Mesendoderm (in vitro differentiated cells): Measurements from ENCODE around the gene RELB.

Experiments
- DNase-seq: peaks from one replicate; pipeline ENCODE4 v3.0.0; 2013
- H2AK5ac ChIP-seq: 2 replicates; pipeline ENCODE4 v1.6.1; 2013; ENCODE audit warnings: low read length, inconsistent platforms
- H2BK120ac ChIP-seq: 2 replicates; pipeline ENCODE4 v1.6.1; 2013; ENCODE audit warnings: low read depth, mild to moderate bottlenecking, low read length, moderate library complexity, mixed read lengths
- H2BK15ac ChIP-seq: replicated peaks from 2 replicates; pipeline ENCODE4 v1.6.1; 2013; ENCODE audit warnings: low read depth, mild to moderate bottlenecking, moderate library complexity
- H2BK5ac ChIP-seq: 2 replicates; pipeline ENCODE4 v1.6.1; 2013; ENCODE audit warnings: low read length, inconsistent platforms
- H3K18ac ChIP-seq: 2 replicates; pipeline ENCODE4 v1.6.1; 2013; ENCODE audit warnings: mild to moderate bottlenecking, low read length, mixed read lengths
- H3K23ac ChIP-seq: one replicate; pipeline ENCODE4 v1.6.1; 2013; ENCODE audit warnings: low read length
- H3K27ac ChIP-seq: 2 replicates; pipeline ENCODE4 v1.5.1; 2013; ENCODE audit warnings: low read depth, mild to moderate bottlenecking, inconsistent platforms, low read length, moderate library complexity
- H3K27me3 ChIP-seq: 2 replicates; pipeline ENCODE4 v1.6.1; 2013; ENCODE audit warnings: low read length, control low read depth, mild to moderate bottlenecking, inconsistent platforms; ENCODE audit not compliant: insufficient read depth, poor library complexity
- H3K36me3 ChIP-seq: 2 replicates; pipeline ENCODE4 v1.6.1; 2013; ENCODE audit warnings: low read length, inconsistent platforms; ENCODE audit not compliant: control insufficient read depth, insufficient read depth
- H3K4ac ChIP-seq: one replicate; pipeline ENCODE4 v1.6.1; 2013; ENCODE audit warnings: low read depth, mild to moderate bottlenecking, low read length, moderate library complexity
- H3K4me1 ChIP-seq: 2 replicates; pipeline ENCODE4 v1.6.1; 2013; ENCODE audit warnings: low read depth, low read length, inconsistent platforms; ENCODE audit not compliant: control insufficient read depth
- H3K4me2 ChIP-seq: 2 replicates; pipeline ENCODE4 v1.6.1; 2013; ENCODE audit warnings: low read length
- H3K4me3 ChIP-seq: 2 replicates; pipeline ENCODE4 v1.5.1; 2013; ENCODE audit warnings: mild to moderate bottlenecking, low read length
- H3K56ac ChIP-seq: one replicate; pipeline ENCODE4 v1.6.1; 2013; ENCODE audit warnings: low read length
- H3K79me1 ChIP-seq: 2 replicates; pipeline ENCODE4 v1.6.1; 2013; ENCODE audit warnings: low read length, inconsistent platforms
- H3K79me2 ChIP-seq: 2 replicates; pipeline ENCODE4 v1.6.1; 2013; ENCODE audit warnings: mild to moderate bottlenecking, low read length; ENCODE audit not compliant: control insufficient read depth, insufficient read depth
- H3K9ac ChIP-seq: 2 replicates; pipeline ENCODE4 v1.6.1; 2013; ENCODE audit warnings: low read length, inconsistent platforms
- H4K5ac ChIP-seq: one replicate; pipeline ENCODE4 v1.6.1; 2013; ENCODE audit warnings: low read length
- H4K8ac ChIP-seq: one replicate; pipeline ENCODE4 v1.6.1; 2013; ENCODE audit warnings: low read depth, mild to moderate bottlenecking, control low read depth, low read length, moderate library complexity
- WGBS: extraction: QIAGEN DNeasy Blood & Tissue Kit; methylation state at CpG from one replicate; pipeline ENCODE4 v1.1.7; 2013; ENCODE audit warnings: low lambda C conversion rate, missing lambda C conversion rate; ENCODE audit not compliant: insufficient coverage; ENCODE audit errors: extremely low coverage; 5-methylcytosine and 5-hydroxymethylcytosine counted together

The RELB gene

DNA sequence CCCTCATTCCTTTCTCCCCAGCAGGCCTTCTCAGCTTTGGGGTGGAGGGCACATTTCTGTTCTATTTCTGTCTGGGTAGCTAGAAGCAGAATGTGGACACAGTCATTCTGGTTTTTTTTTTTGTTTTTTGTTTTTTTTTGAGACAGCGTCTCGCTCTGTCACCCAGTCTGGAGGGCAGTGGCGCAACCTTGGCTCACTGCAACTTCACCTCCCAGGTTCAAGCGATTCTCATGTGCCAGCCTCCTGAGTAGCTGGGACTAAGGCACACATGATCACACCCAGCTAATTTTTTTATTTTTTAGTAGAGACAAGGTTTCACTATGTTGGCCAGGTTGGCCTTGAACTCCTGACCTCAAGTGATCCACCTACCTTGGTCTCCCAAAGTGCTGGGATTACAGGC lies 25.8 kb upstream of the RELB start:
- H3K36me3 ChIP-seq, result peaks cover 11% of the 10 kb centered on the region
- no peak overlapping the region for H3K4ac ChIP-seq
- H3K56ac ChIP-seq, result no peak overlapping the region
- H2BK120ac ChIP-seq, result no peak overlapping the region
- no peak overlapping the region for H3K27ac ChIP-seq
- H3K23ac ChIP-seq, result no peak overlapping the region
- H3K18ac ChIP-seq, result no peak overlapping the region
- no peak overlapping the region for H3K4me2 ChIP-seq
- H3K27me3 ChIP-seq, result no peaks in the 10 kb centered on the region
- H3K79me1 ChIP-seq, result no peaks in the 10 kb centered on the region
- DNase-seq, result no peak
- H2AK5ac ChIP-seq, result no peak overlapping the region
- WGBS, result no CpG with 5 or more reads among the region's 4 CpGs
- no peak overlapping the region for H3K9ac ChIP-seq
- no peak overlapping the region for H2BK15ac ChIP-seq
- no peak overlapping the region for H2BK5ac ChIP-seq
- H3K4me1 ChIP-seq, result no peaks in the 10 kb centered on the region
- H3K4me3 ChIP-seq, result no peak overlapping the region
- no peak overlapping the region for H4K8ac ChIP-seq
- no peaks in the 10 kb centered on the region for H3K79me2 ChIP-seq
- H4K5ac ChIP-seq, result no peak overlapping the region

DNA sequence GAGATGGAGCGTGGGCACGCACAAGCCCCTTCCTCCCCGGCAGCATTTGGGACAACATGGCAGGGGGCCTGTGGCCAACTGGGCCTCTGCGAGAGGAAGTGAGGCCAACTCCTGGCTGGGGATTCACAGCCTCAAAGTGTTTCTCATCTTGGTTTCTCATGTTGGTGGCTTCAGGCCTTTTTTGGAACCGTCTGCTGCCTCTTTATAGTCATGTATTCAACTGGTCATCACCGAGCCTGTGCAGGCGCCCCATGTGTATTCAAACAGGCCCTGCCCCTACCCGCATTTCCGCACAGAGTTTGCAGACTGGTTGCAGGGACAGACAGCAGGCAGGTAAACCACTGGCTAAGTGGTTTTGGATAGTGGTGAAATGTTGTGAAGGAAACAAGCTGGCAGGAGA lies 17.3 kb upstream of the RELB start:
- H2BK5ac ChIP-seq, result no peak overlapping the region
- no peaks in the 10 kb centered on the region for H3K79me2 ChIP-seq
- no peaks in the 10 kb centered on the region for H3K4me1 ChIP-seq
- H3K27ac ChIP-seq, result no peak overlapping the region
- H3K4me2 ChIP-seq, result no peak overlapping the region
- H3K23ac ChIP-seq, result no peak overlapping the region
- H2AK5ac ChIP-seq, result no peak overlapping the region
- H3K27me3 ChIP-seq, result no peaks in the 10 kb centered on the region
- H2BK120ac ChIP-seq, result no peak overlapping the region
- H3K4ac ChIP-seq, result no peak overlapping the region
- no CpG with 5 or more reads among the region's 9 CpGs for WGBS
- H3K9ac ChIP-seq, result no peak overlapping the region
- H3K56ac ChIP-seq, result no peak overlapping the region
- H3K36me3 ChIP-seq, result peaks cover 5% of the 10 kb centered on the region
- no peaks in the 10 kb centered on the region for H3K79me1 ChIP-seq
- no peak overlapping the region for H4K8ac ChIP-seq
- no peak overlapping the region for H3K18ac ChIP-seq
- no peak overlapping the region for H3K4me3 ChIP-seq
- DNase-seq, result no peak
- H4K5ac ChIP-seq, result no peak overlapping the region
- no peak overlapping the region for H2BK15ac ChIP-seq

DNA sequence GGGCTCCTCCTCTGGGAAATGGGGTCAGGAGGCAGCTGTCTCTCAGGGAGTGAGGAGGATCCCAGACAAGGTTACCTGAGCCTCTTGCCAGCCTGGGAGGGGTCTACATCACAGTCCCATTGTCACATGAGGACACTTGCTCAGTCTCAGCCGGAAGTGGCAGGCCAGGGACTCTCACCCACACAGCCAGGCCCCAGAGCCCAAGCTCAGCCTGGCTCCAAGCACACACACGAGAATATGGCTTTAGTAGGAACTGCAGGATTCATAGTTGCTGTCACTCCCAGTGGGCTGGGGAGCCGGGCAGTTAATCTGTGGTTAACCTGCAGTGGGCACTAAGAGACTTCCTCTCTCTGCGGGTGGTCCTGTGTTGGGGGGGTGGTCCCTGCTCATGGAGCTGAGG lies 15.8 kb upstream of the RELB start:
- H3K4ac ChIP-seq, result no peak overlapping the region
- H3K79me1 ChIP-seq, result no peaks in the 10 kb centered on the region
- H3K9ac ChIP-seq, result no peak overlapping the region
- no peak overlapping the region for H4K8ac ChIP-seq
- no peaks in the 10 kb centered on the region for H3K79me2 ChIP-seq
- H3K36me3 ChIP-seq, result no peaks in the 10 kb centered on the region
- H2BK5ac ChIP-seq, result no peak overlapping the region
- WGBS, result no CpG with 5 or more reads among the region's 4 CpGs
- no peaks in the 10 kb centered on the region for H3K27me3 ChIP-seq
- H2BK120ac ChIP-seq, result no peak overlapping the region
- H3K18ac ChIP-seq, result no peak overlapping the region
- no peaks in the 10 kb centered on the region for H3K4me1 ChIP-seq
- no peak overlapping the region for H3K4me2 ChIP-seq
- no peak for DNase-seq
- no peak overlapping the region for H2AK5ac ChIP-seq
- H3K4me3 ChIP-seq, result no peak overlapping the region
- H3K27ac ChIP-seq, result no peak overlapping the region
- no peak overlapping the region for H2BK15ac ChIP-seq
- no peak overlapping the region for H3K23ac ChIP-seq
- H3K56ac ChIP-seq, result no peak overlapping the region
- H4K5ac ChIP-seq, result no peak overlapping the region

DNA sequence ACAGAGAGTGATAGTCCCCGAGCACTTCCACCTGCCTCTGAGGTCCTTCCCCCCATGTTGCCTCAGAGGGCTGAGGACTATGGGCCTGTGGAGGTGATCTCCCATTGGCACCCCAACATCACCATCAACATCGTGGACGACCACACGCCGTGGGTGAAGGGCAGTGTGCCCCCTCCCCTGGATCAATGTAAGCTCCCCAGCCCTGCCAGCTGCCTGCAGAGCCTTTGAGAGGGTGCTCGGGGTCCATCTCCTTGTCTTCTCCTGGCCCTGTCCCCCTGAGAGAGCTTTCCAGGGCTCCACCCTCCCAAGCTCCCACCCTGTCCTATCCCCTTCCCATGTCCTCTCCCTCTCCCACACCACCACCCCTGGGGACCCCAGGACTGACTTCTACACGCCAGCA lies 14.9 kb upstream of the RELB start:
- no peak overlapping the region for H3K27ac ChIP-seq
- no peaks in the 10 kb centered on the region for H3K79me2 ChIP-seq
- H3K9ac ChIP-seq, result no peak overlapping the region
- no peaks in the 10 kb centered on the region for H3K27me3 ChIP-seq
- H3K4me2 ChIP-seq, result no peak overlapping the region
- no peaks in the 10 kb centered on the region for H3K36me3 ChIP-seq
- no peak overlapping the region for H3K18ac ChIP-seq
- no peak overlapping the region for H4K5ac ChIP-seq
- no peaks in the 10 kb centered on the region for H3K4me1 ChIP-seq
- H3K23ac ChIP-seq, result no peak overlapping the region
- H3K79me1 ChIP-seq, result no peaks in the 10 kb centered on the region
- no CpG with 5 or more reads among the region's 7 CpGs for WGBS
- no peak overlapping the region for H4K8ac ChIP-seq
- no peak overlapping the region for H3K56ac ChIP-seq
- no peak overlapping the region for H2BK5ac ChIP-seq
- no peak for DNase-seq
- no peak overlapping the region for H2BK15ac ChIP-seq
- no peak overlapping the region for H3K4ac ChIP-seq
- H2BK120ac ChIP-seq, result no peak overlapping the region
- no peak overlapping the region for H2AK5ac ChIP-seq
- no peak overlapping the region for H3K4me3 ChIP-seq

DNA sequence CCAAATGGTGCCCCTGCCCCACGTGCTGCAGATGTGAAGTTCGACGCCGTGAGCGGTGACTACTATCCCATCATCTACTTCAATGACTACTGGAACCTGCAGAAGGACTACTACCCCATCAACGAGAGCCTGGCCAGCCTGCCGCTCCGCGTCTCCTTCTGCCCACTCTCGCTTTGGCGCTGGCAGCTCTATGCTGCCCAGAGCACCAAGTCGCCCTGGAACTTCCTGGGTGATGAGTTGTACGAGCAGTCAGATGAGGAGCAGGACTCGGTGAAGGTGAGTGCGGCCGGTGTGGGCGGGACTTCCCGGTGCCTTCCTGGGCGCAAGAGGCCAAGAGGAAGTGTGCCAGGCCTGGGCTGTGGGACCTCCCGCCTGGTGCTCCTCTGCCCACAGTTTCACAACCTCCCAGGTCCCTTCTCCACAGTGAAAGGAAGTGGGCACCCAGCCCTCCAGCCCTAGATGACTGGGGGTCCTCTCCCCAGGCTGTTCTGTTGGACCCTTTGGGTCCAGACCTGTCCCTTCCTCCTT lies 14.1 kb upstream of the RELB start:
- Histone ChIP-seq H4K5ac (no peak overlapping the region), H2BK5ac (no peak overlapping the region), H3K4me2 (no peak overlapping the region), H3K18ac (no peak overlapping the region), H3K27ac (no peak overlapping the region), H2AK5ac (no peak overlapping the region), H3K4me3 (no peak overlapping the region), H4K8ac (no peak overlapping the region), H3K23ac (no peak overlapping the region), H3K79me1 (no peaks in the 10 kb centered on the region), H3K56ac (no peak overlapping the region), H3K27me3 (no peaks in the 10 kb centered on the region), H2BK15ac (no peak overlapping the region), H3K4ac (no peak overlapping the region), H3K4me1 (no peaks in the 10 kb centered on the region), H3K79me2 (no peaks in the 10 kb centered on the region), H2BK120ac (no peak overlapping the region), H3K36me3 (no peaks in the 10 kb centered on the region), H3K9ac (no peak overlapping the region)
- DNase-seq, result no peak
- no CpG with 5 or more reads among the region's 20 CpGs for WGBS

DNA sequence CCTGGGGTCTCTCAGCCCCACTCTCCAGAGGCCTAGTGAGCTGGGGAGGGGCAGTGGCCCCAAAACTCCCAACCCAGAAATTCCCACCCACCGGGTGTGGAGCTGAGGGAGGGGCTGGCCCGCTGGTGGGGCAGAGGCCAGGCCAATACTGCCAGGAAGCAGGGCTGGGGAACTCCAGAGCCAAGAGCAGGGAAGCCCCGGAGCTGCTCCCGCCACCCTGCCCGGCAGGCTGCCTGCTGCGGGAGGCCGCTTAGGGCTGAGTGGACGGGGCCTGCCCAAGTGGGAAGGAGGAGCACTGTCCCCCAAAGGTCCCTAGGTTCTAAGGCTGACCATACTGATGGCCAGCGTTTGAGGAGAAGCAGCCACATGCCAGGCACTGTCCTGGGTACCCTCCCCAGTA lies 13.0 kb upstream of the RELB start:
- H2BK15ac ChIP-seq, result no peak overlapping the region
- H3K56ac ChIP-seq, result no peak overlapping the region
- H3K79me2 ChIP-seq, result no peaks in the 10 kb centered on the region
- H3K18ac ChIP-seq, result no peak overlapping the region
- no peak overlapping the region for H3K23ac ChIP-seq
- no CpG with 5 or more reads among the region's 9 CpGs for WGBS
- H2BK5ac ChIP-seq, result no peak overlapping the region
- no peaks in the 10 kb centered on the region for H3K79me1 ChIP-seq
- no peak overlapping the region for H4K5ac ChIP-seq
- H3K27me3 ChIP-seq, result no peaks in the 10 kb centered on the region
- H3K27ac ChIP-seq, result no peak overlapping the region
- no peak for DNase-seq
- no peak overlapping the region for H2AK5ac ChIP-seq
- no peak overlapping the region for H2BK120ac ChIP-seq
- H3K4me1 ChIP-seq, result no peaks in the 10 kb centered on the region
- H3K4me2 ChIP-seq, result no peak overlapping the region
- no peak overlapping the region for H3K9ac ChIP-seq
- no peak overlapping the region for H3K4me3 ChIP-seq
- no peak overlapping the region for H4K8ac ChIP-seq
- H3K36me3 ChIP-seq, result no peaks in the 10 kb centered on the region
- no peak overlapping the region for H3K4ac ChIP-seq
